Endometrium (tissue), 2 donors: ENCODE results near the gene RETN.
"Not testable (repeated sequence)": the region's sequence is repeated elsewhere in the genome, so short reads cannot be mapped to it uniquely, and the experiment has no call there.

Experiments
- FAIRE-seq: peaks from 2 replicates; lab custom pipeline; 2012; peaks lifted over from hg19 to GRCh38; lab: Jason Lieb, UNC
- donor health status: control.
- donor health status: control.

RETN gene

GRCh38 chr19:7637374-7638256 lies 31.2 kb upstream of the RETN start:
- no peak for FAIRE-seq

- FAIRE-seq = no peak
These were observed 29.9 kb upstream of the RETN start for GRCh38 chr19:7638802-7639465.

GRCh38 chr19:7639863-7640348 lies 28.9 kb upstream of the RETN start:
- no peak for FAIRE-seq

- FAIRE-seq = no peak
These were observed 28.0 kb upstream of the RETN start for GRCh38 chr19:7640803-7641202.

- FAIRE-seq = no peak
These were observed 27.3 kb upstream of the RETN start for GRCh38 chr19:7641290-7642276.

- FAIRE-seq = no peak
These were observed 26.4 kb upstream of the RETN start for GRCh38 chr19:7642295-7643030.

- FAIRE-seq = no peak
These were observed 25.8 kb upstream of the RETN start for GRCh38 chr19:7643031-7643415.

GRCh38 chr19:7643629-7644549 lies 25.0 kb upstream of the RETN start:
- not testable (repeated sequence) for FAIRE-seq

- no peak for FAIRE-seq
These were observed 24.3 kb upstream of the RETN start for GRCh38 chr19:7644550-7644877.

GRCh38 chr19:7645163-7645562 lies 23.7 kb upstream of the RETN start:
- FAIRE-seq = no peak

- FAIRE-seq = no peak
These were observed 23.0 kb upstream of the RETN start for GRCh38 chr19:7645656-7646425.

- no peak for FAIRE-seq
These were observed 22.5 kb upstream of the RETN start for GRCh38 chr19:7646426-7646700.

- FAIRE-seq = no peak
These were observed 21.7 kb upstream of the RETN start for GRCh38 chr19:7647156-7647555.

GRCh38 chr19:7648265-7649014 lies 20.4 kb upstream of the RETN start:
- no peak for FAIRE-seq

- FAIRE-seq = no peak
These were observed 18.7 kb upstream of the RETN start for GRCh38 chr19:7650148-7650547.

GRCh38 chr19:7652061-7652641 lies 16.7 kb upstream of the RETN start:
- peak; percentile 86 for FAIRE-seq

GRCh38 chr19:7654401-7654800 lies 14.4 kb upstream of the RETN start:
- FAIRE-seq = no peak

GRCh38 chr19:7655581-7655980 lies 13.3 kb upstream of the RETN start:
- FAIRE-seq = no peak
